Measurements from ENCODE around the gene SLX9. TPM values are rescaled to one million over a fixed set of nuclear protein-coding genes. Genes with fewer than 3 reads are reported as not detected.

Gene SLX9
- total RNA-seq, 1 experiment from 2014 or later: 35.0 TPM

DNA sequence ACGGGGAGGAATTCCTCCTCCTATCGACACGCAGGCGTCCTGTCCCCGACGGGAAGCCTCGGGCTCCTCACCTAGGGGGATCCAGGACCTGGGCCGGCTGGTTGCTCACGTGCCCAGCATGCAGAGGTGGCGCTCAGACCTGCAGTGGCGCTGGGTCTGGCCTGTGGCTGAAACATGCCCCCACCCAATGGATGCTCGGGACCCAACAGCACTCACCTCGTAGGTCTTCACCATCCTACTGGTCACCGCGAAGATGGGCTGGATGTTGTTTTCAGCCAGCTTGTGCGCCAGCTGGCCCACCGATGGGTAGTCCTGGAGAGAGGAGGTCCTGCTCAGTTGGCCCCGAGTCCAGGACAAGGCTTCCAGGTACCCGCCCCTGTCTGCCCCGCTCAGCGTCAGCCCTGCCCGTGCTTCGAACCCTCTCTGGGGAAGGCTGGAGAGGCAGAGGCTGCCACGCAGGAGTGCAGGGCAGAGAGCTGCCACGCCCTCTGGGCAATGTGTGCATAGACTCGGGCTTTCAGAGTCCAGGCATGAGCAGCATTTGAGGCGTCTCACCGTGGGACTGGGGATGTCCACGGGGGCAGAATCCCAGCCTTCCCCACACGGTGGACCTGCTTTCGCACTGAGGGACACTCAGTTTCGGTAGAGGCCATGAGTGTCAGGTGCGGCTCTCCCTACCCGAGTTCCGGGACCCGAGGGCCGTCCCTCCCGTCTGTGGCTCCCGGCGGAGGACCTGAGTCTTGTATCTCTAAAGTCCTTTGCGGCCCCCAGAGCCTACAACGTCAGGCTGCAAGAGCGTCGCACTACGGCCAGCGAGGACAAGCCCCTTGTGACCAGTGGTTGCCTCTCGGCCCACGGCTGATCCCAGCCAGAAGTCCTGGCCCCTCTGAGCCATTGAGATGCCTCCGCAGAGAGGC is 40.7 kb upstream of the SLX9 start:
- no peak for DNase-seq
- Histone ChIP-seq H3K27me3 (ENCODE audit: control insufficient read depth, insufficient read depth, low read length) (no peaks in the 10 kb centered on the region), H3K36me3 (replicated peaks; ENCODE audit: control insufficient read depth, insufficient read depth, low read length) (no peaks in the 10 kb centered on the region), H3K4me3 (ENCODE audit: insufficient read depth, low read depth, low read length) (no peak overlapping the region)

GRCh38 chr21:44899768-44900558 is 39.9 kb upstream of the SLX9 start:
- no peaks in the 10 kb centered on the region for H3K36me3 ChIP-seq (replicated peaks; ENCODE audit: control insufficient read depth, insufficient read depth, low read length)
- no peak overlapping the region for H3K4me3 ChIP-seq (ENCODE audit: insufficient read depth, low read depth, low read length)
- H3K27me3 ChIP-seq (ENCODE audit: control insufficient read depth, insufficient read depth, low read length): no peaks in the 10 kb centered on the region
- DNase-seq: no peak

- peak; percentile 49 for DNase-seq
- no peak overlapping the region for H3K4me3 ChIP-seq (ENCODE audit: insufficient read depth, low read depth, low read length)
- H3K36me3 ChIP-seq (replicated peaks; ENCODE audit: control insufficient read depth, insufficient read depth, low read length): no peaks in the 10 kb centered on the region
- H3K27me3 ChIP-seq (ENCODE audit: control insufficient read depth, insufficient read depth, low read length): no peaks in the 10 kb centered on the region
Measured at GRCh38 chr21:44900559-44901251, 39.1 kb upstream of the SLX9 start.

DNA sequence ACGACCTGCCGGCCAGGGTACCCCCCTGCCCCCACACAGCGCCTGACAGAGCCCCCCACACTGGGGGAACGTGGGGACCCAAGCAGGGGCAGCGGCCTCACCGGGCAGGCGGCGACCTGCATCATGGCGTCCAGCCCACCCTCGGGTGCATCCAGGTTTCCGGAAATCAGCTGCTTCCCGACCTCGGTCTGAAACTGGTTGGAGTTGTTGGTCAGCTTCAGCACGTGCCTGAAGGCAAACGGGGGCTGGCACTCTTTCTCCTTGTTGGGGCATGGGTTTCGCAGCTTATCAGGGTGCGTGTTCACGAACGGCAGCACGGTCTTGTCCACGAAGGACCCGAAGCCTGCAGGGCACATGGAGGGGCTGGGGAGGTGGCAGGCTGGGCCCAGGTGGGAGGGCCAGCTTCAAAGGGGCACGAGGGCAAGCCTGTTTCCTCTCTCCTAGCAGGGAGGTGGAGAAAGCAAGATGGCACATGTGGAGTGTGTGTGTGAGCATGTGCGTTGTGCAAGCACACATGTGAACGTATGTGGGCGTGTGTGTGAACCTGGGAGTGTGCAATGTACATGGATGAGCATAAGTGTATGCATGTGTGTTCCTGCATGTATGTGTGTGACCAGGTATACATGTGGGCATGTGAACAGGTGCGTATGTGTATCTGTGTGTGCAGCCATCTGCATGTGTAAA is 38.3 kb upstream of the SLX9 start:
- DNase-seq: peak; percentile 37
- no peak overlapping the region for H3K4me3 ChIP-seq (ENCODE audit: insufficient read depth, low read depth, low read length)

GRCh38 chr21:44902268-44903049 is 37.4 kb upstream of the SLX9 start:
- no peak for DNase-seq
- Histone ChIP-seq H3K36me3 (replicated peaks; ENCODE audit: control insufficient read depth, insufficient read depth, low read length) (no peaks in the 10 kb centered on the region), H3K27me3 (ENCODE audit: control insufficient read depth, insufficient read depth, low read length) (no peaks in the 10 kb centered on the region), H3K4me3 (ENCODE audit: insufficient read depth, low read depth, low read length) (no peak overlapping the region)

More for the DNA sequence above, 38.3 kb upstream of the SLX9 start:
- Histone ChIP-seq H3K36me3 (replicated peaks; ENCODE audit: control insufficient read depth, insufficient read depth, low read length) (no peaks in the 10 kb centered on the region), H3K27me3 (ENCODE audit: control insufficient read depth, insufficient read depth, low read length) (no peaks in the 10 kb centered on the region)

- no peaks in the 10 kb centered on the region; the same call in 1 of the 2 replicates for H3K27me3 ChIP-seq (ENCODE audit: control insufficient read depth, insufficient read depth, low read length)
- H3K36me3 ChIP-seq (replicated peaks; ENCODE audit: control insufficient read depth, insufficient read depth, low read length): no peaks in the 10 kb centered on the region
- no peak overlapping the region for H3K4me3 ChIP-seq (ENCODE audit: insufficient read depth, low read depth, low read length)
- no peak for DNase-seq
Measured at GRCh38 chr21:44903050-44903685, 36.7 kb upstream of the SLX9 start.

DNA sequence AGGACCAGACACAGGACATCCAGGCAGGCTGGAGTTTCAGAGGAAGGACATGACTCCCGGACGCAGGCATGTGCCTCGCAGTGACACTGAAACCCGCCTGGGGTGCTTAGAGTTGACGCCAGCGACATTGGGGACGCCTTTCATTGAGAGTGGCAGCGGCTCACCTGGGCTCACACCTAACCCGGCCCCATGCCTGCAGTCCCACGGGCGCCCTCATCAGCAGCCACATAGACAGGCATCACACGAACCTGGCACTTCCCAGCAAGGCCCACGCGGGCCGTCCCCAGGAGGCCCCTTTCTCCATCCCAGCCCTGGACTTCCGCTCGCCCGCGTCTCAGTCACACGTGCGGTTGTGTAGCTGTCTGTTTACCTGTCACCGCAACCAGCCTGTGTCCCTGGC is 36.1 kb upstream of the SLX9 start:
- Histone ChIP-seq H3K36me3 (replicated peaks; ENCODE audit: control insufficient read depth, insufficient read depth, low read length) (no peaks in the 10 kb centered on the region), H3K4me3 (ENCODE audit: insufficient read depth, low read depth, low read length) (no peak overlapping the region), H3K27me3 (ENCODE audit: control insufficient read depth, insufficient read depth, low read length) (no peaks in the 10 kb centered on the region; the same call in 1 of the 2 replicates)
- DNase-seq: no peak

GRCh38 chr21:44904141-44904923 is 35.5 kb upstream of the SLX9 start:
- no peaks in the 10 kb centered on the region for H3K36me3 ChIP-seq (replicated peaks; ENCODE audit: control insufficient read depth, insufficient read depth, low read length)
- no peak for DNase-seq
- H3K4me3 ChIP-seq (ENCODE audit: insufficient read depth, low read depth, low read length): no peak overlapping the region
- no peaks in the 10 kb centered on the region; the same call in 1 of the 2 replicates for H3K27me3 ChIP-seq (ENCODE audit: control insufficient read depth, insufficient read depth, low read length)

- H3K27me3 ChIP-seq (ENCODE audit: control insufficient read depth, insufficient read depth, low read length): no peaks in the 10 kb centered on the region; the same call in 1 of the 2 replicates
- H3K36me3 ChIP-seq (replicated peaks; ENCODE audit: control insufficient read depth, insufficient read depth, low read length): no peaks in the 10 kb centered on the region
- H3K4me3 ChIP-seq (ENCODE audit: insufficient read depth, low read depth, low read length): no peak overlapping the region
- no peak for DNase-seq
Measured at GRCh38 chr21:44905016-44905727, 34.7 kb upstream of the SLX9 start.

GRCh38 chr21:44905728-44906090 is 34.1 kb upstream of the SLX9 start:
- no peaks in the 10 kb centered on the region; the same call in 1 of the 2 replicates for H3K27me3 ChIP-seq (ENCODE audit: control insufficient read depth, insufficient read depth, low read length)
- no peak overlapping the region for H3K4me3 ChIP-seq (ENCODE audit: insufficient read depth, low read depth, low read length)
- H3K36me3 ChIP-seq (replicated peaks; ENCODE audit: control insufficient read depth, insufficient read depth, low read length): no peaks in the 10 kb centered on the region
- DNase-seq: no peak

DNA sequence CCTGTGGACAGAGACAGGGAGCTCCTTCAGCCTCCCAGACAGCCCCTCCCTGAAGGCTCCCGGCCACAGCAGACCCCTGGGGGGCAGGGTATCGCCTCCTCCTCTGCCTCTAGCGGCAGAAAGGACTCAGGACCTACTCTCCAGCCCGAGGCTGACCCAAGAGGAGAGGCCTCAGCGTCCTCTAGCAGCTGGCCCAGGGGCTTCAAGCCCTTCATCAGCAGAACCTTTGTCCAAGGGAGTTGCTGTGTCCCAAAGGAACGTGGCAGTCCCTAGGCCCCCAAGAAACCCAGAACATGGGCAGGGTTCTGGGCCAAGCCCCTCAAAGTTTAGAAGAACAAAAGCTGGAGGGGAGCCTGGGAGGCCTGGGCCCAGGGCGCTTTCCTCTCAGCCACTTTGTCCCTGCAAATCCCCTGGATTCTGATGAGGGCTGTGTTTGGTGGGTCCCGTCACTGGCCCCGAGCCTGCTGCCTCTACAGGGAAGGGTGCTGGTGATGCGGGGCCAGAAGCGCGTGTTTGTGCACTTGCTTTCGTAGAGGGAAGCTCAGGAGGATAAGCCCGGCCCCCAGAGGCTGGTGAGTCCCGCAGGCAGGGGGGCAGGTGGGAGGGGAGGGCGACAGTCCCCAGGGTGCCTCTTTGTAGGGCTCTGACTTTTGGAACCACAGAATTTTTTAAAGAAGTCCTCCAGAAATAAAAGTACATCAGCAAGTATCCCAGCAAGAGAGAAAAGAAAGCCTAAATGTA is 32.4 kb upstream of the SLX9 start:
- Histone ChIP-seq H3K27me3 (ENCODE audit: control insufficient read depth, insufficient read depth, low read length) (no peaks in the 10 kb centered on the region; the same call in 1 of the 2 replicates), H3K36me3 (replicated peaks; ENCODE audit: control insufficient read depth, insufficient read depth, low read length) (no peaks in the 10 kb centered on the region), H3K4me3 (ENCODE audit: insufficient read depth, low read depth, low read length) (no peak overlapping the region)
- peak; percentile 85 for DNase-seq

Measured in H7 (cell line).